GM12878 (cell line): ENCODE results near the gene WDR26.
"Not testable (repeated sequence)": the region's sequence is repeated elsewhere in the genome, so short reads cannot be mapped to it uniquely, and the experiment has no call there.

Experiments used
- CEBPB ChIP-seq, 2 experiments: fragments of 150-350 bp in 1 of 2; IDR thresholded peaks; 2 replicates each; pipeline ENCODE4 v1.6.1; 2012 to 2014; ENCODE audit warnings: low read depth in 2 of 2, low read length in 2 of 2, borderline replicate concordance in 1 of 2, inconsistent platforms in 1 of 2
- CHD4 ChIP-seq: fragments of 200-600 bp; sonication (generic); IDR thresholded peaks from 2 replicates; pipeline ENCODE4 v1.6.1; 2016; ENCODE audit warnings: mild to moderate bottlenecking
- PML ChIP-seq: IDR thresholded peaks from 2 replicates; pipeline ENCODE4 v1.6.1; 2012; ENCODE audit warnings: low read length, inconsistent platforms
- SMAD1 ChIP-seq: fragments of 450-650 bp; IDR thresholded peaks from 2 replicates; pipeline ENCODE4 v1.6.1; 2018; ENCODE audit warnings: mild to moderate bottlenecking, low read depth; ENCODE audit not compliant: partially characterized antibody
- SUZ12 ChIP-seq: fragments of 200-600 bp; sonication (generic); IDR thresholded peaks from one replicate; pipeline ENCODE4 v1.6.1; 2018; ENCODE audit warnings: antibody characterized with exemption, mild to moderate bottlenecking; ENCODE audit not compliant: unreplicated experiment
- ZNF24 ChIP-seq: fragments of 450-650 bp; IDR thresholded peaks from 2 replicates; pipeline ENCODE4 v1.6.1; 2017; ENCODE audit warnings: antibody characterized with exemption, mild to moderate bottlenecking
- TF ChIP-seq, protein P1 (sequence below), 3 experiments: IDR thresholded peaks in 2 of 3; conservative IDR thresholded peaks in 1 of 3; 2 replicates each; pipeline ENCODE4 v1.5.1; 2011; ENCODE audit warnings: low read depth in 3 of 3, low read length in 3 of 3, mild to moderate bottlenecking in 3 of 3, control low read depth in 2 of 3, moderate library complexity in 2 of 3, inconsistent platforms in 1 of 3, mixed read lengths in 1 of 3; ENCODE audit not compliant: control insufficient read depth in 2 of 3, insufficient read depth in 1 of 3; ENCODE audit errors: extremely low read depth in 1 of 3

DNA sequence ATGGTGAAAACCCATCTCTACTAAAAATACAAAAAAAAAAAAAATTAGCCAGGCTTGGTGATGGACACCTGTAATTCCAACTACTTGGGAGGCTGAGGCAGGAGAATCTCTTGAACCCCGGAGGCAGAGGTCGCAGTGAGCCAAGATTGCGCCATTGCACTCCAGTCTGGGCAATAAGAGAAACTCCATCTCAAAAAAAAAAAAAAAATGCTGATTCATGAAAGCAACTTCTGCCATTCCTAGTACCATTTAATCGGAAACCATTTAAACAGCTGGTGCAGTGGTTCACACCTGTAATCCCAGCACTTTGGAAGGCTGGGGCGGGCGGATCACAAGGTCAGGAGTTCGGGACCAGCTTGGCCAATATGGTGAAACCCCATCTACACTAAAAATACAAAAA lies 5.9 kb downstream of the WDR26 start:
- TF ChIP-seq ZNF24; PML; SUZ12; CEBPB (IDR thresholded peaks at IDR 0.05; ENCODE audit: borderline replicate concordance in 1 of 2, low read depth in 2 of 2, low read length in 2 of 2); CHD4; SMAD1: not testable (repeated sequence)
- TF ChIP-seq, protein P1, sequence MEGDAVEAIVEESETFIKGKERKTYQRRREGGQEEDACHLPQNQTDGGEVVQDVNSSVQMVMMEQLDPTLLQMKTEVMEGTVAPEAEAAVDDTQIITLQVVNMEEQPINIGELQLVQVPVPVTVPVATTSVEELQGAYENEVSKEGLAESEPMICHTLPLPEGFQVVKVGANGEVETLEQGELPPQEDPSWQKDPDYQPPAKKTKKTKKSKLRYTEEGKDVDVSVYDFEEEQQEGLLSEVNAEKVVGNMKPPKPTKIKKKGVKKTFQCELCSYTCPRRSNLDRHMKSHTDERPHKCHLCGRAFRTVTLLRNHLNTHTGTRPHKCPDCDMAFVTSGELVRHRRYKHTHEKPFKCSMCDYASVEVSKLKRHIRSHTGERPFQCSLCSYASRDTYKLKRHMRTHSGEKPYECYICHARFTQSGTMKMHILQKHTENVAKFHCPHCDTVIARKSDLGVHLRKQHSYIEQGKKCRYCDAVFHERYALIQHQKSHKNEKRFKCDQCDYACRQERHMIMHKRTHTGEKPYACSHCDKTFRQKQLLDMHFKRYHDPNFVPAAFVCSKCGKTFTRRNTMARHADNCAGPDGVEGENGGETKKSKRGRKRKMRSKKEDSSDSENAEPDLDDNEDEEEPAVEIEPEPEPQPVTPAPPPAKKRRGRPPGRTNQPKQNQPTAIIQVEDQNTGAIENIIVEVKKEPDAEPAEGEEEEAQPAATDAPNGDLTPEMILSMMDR (IDR thresholded peaks at IDR 0.05 in 2 of 3, conservative IDR thresholded peaks at IDR 0.05 in 1 of 3; ENCODE audit: control insufficient read depth in 2 of 3, extremely low read depth in 1 of 3, insufficient read depth in 1 of 3, low read depth in 3 of 3, low read length in 3 of 3): not testable (repeated sequence)
